Measurements from ENCODE around the gene LSM10. TPM values are rescaled to one million over a fixed set of nuclear protein-coding genes. Genes with fewer than 3 reads are reported as not detected.
A peak's percentile ranks its signal among the peaks of the same experiment; 100 is the strongest.

The LSM10 gene
- total RNA-seq, 2 experiments from 2014 or later = 43.2 to 133 TPM

DNA sequence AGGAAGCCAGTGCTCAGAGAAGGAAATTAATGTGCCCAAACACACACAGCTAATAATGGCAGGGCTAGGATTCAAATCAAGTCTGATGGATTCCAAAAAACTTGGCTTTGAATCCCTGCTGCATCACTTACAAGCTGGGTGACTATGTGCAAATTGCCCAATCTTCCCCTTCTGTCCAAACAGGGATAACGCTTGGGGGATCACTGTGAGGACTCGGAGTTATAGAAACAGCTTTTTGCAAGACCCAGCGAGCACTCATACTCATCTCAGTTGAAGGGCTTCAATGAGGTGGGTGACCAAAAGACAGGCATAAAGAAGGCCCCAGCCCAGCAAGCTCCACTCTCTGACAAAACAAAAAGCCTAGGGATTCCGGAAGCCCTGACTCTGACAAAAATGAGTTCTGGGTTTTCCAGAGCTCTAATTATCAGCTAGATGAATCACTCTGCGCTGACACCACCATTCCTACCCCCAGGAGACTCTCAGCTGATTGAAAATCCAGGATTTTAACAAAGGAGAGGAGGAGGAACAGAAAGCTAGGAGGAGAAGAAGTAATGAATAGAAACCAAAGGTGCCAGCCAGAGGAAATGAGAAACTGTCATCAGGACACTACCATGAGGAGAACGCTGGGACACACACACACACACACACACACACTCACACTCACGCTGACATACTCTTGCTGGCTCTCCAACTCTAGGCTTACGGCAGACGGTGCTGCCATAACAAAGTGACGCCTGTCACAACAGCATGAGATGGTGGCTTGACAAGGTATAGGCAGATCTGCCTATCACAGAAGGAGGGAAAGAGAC is 10.4 kb downstream of the LSM10 start:
- ChIA-PET POLR2A (interaction anchor here (0.7 to 2.1 kb wide), 11 partner anchors 10 to 616 kb away, joined by 3 to 49 read pairs (median 4); partner anchors contain the start of gene LSM10), CTCF (ENCODE audit: unreplicated experiment) (interaction anchor here (1.7 kb wide), 1 partner anchor 10 kb away, joined by 9 read pairs; the partner anchor contains the start of gene LSM10)
- Histone ChIP-seq H3K9me3 (ENCODE audit: low read length) (no peaks in the 10 kb centered on the region), H3K4me3 (ENCODE audit: low read depth, low read length, poor library complexity, severe bottlenecking) (peak overlapping the region; percentile 73), H3K4me1 (ENCODE audit: insufficient read depth, low read length, poor library complexity, severe bottlenecking) (peaks cover 76% of the 10 kb centered on the region), H4K20me1 (ENCODE audit: insufficient read depth, low read length) (peaks cover 6% of the 10 kb centered on the region), H3K9me2 (ENCODE audit: insufficient read depth, low read length) (no peaks in the 10 kb centered on the region), H3K27ac (ENCODE audit: low read depth, low read length, poor library complexity, severe bottlenecking) (peak overlapping the region; percentile 98), H3K36me3 (ENCODE audit: insufficient read depth, low read length) (peaks cover 32% of the 10 kb centered on the region), H2AFZ (ENCODE audit: low read length) (no peak overlapping the region; the same call in 1 of the 2 replicates), H3K4me2 (ENCODE audit: low read length) (peak overlapping the region; percentile 100), H3K79me2 (ENCODE audit: insufficient read depth, low read depth, low read length) (peaks cover 46% of the 10 kb centered on the region)
- intact Hi-C loops (cut with micrococcal nuclease; ENCODE audit: unreplicated experiment) = loop anchor here (2.0 to 10.0 kb wide), 3 partner anchors 33 to 565 kb away; partner anchors contain the start of gene AGO3
- no TSS peak for BruUV-seq (replicated peaks)
- TF ChIP-seq CTCF (conservative IDR thresholded peaks at IDR 0.05; ENCODE audit: low read length) (no peak), EZH2phosphoT487 (IDR thresholded peaks at IDR 0.05; ENCODE audit: borderline replicate concordance, low read depth, low read length) (no peak)
- peak; percentile 63 for DNase-seq (ENCODE audit: low spot score)

GRCh38 chr1:36386265-36387140 is 11.2 kb downstream of the LSM10 start:
- H3K4me2 ChIP-seq (ENCODE audit: low read length) = peak overlapping the region; percentile 100
- DNase-seq (ENCODE audit: low spot score) = peak; percentile 97
- CTCF ChIA-PET (ENCODE audit: unreplicated experiment) = interaction anchor here (1.7 kb wide), 1 partner anchor 11 kb away, joined by 9 read pairs; the partner anchor contains the start of gene LSM10
- no peaks in the 10 kb centered on the region for H3K9me2 ChIP-seq (ENCODE audit: insufficient read depth, low read length)
- POLR2A ChIA-PET = interaction anchor here (0.7 to 2.1 kb wide), 9 partner anchors 9 to 617 kb away, joined by 3 to 49 read pairs (median 6); partner anchors contain the start of gene LSM10
- no peak overlapping the region; the same call in 1 of the 2 replicates for H2AFZ ChIP-seq (ENCODE audit: low read length)
- 0 out of 2 replicates have a peak, but pooled peaks have one; percentile 38 for TF ChIP-seq CTCF (conservative IDR thresholded peaks at IDR 0.05; ENCODE audit: low read length)
- TF ChIP-seq EZH2phosphoT487 (IDR thresholded peaks at IDR 0.05; ENCODE audit: borderline replicate concordance, low read depth, low read length) = no peak
- no peaks in the 10 kb centered on the region for H3K9me3 ChIP-seq (ENCODE audit: low read length)
- peaks cover 28% of the 10 kb centered on the region for H3K36me3 ChIP-seq (ENCODE audit: insufficient read depth, low read length)
- H3K4me3 ChIP-seq (ENCODE audit: low read depth, low read length, poor library complexity, severe bottlenecking) = peak overlapping the region; percentile 73
- H4K20me1 ChIP-seq (ENCODE audit: insufficient read depth, low read length) = peaks cover 6% of the 10 kb centered on the region
- H3K79me2 ChIP-seq (ENCODE audit: insufficient read depth, low read depth, low read length) = peaks cover 51% of the 10 kb centered on the region
- BruUV-seq (replicated peaks) = TSS peak; percentile 96
- H3K27ac ChIP-seq (ENCODE audit: low read depth, low read length, poor library complexity, severe bottlenecking) = peak overlapping the region; percentile 98
- peaks cover 67% of the 10 kb centered on the region for H3K4me1 ChIP-seq (ENCODE audit: insufficient read depth, low read length, poor library complexity, severe bottlenecking)
- intact Hi-C loops (cut with micrococcal nuclease; ENCODE audit: unreplicated experiment) = loop anchor here (2.0 to 10.0 kb wide), 3 partner anchors 34 to 566 kb away; partner anchors contain the start of gene AGO3
